Lower leg skin (tissue), 4 donors: Measurements from ENCODE around the gene ADAM19. TPM values are rescaled to one million over a fixed set of nuclear protein-coding genes. Genes with fewer than 3 reads are reported as not detected.
A peak's percentile ranks its signal among the peaks of the same experiment; 100 is the strongest.

Source experiments
- DNase-seq, 2 donors: peaks; one replicate each; pipeline ENCODE4 v3.0.0-alpha.2; 2019; ENCODE audit warnings: low spot score in 2 of 2
- H3K4me3 ChIP-seq: fragments of 200-600 bp; sonication (generic); 2 replicates; pipeline ENCODE4 v1.5.1; 2017; ENCODE audit warnings: mild to moderate bottlenecking, low read depth; ENCODE audit not compliant: poor library complexity, severe bottlenecking
- POLR2A ChIP-seq, 2 donors: fragments of 450-650 bp; IDR thresholded peaks; one replicate each; pipeline ENCODE4 v1.6.1; 2016 to 2017; ENCODE audit warnings: antibody characterized with exemption in 2 of 2, mild to moderate bottlenecking in 1 of 2, moderate library complexity in 1 of 2
- WGBS, 2 donors: methylation state at CpG; one replicate each; pipeline ENCODE4 v1.1.5; 2018; 5-methylcytosine and 5-hydroxymethylcytosine counted together
- intact Hi-C: fragments of 100-400 bp; cut with DNase I; formaldehyde crosslinking; loops from one replicate; pipeline ENCODE4 v1.15.0; 2023; ENCODE audit warnings: low total_unique reads
- total RNA-seq, 4 donors: library from RNA; depleted of rRNA; stranded (reverse); fragments of >200 nt; gene quantifications; one replicate each; pipeline ENCODE4 v1.1.0, GENCODE V29; 2016
- TF ChIP-seq, protein P1 (sequence below), 3 donors: fragments of 450-650 bp; IDR thresholded peaks; one replicate each; pipeline ENCODE4 v1.5.1; 2016; ENCODE audit warnings: antibody characterized with exemption in 3 of 3, mild to moderate bottlenecking in 3 of 3, moderate library complexity in 2 of 3

ADAM19 gene
- total RNA-seq, 4 donors from 2014 or later = 0.68 to 1.7 (median 1.0) TPM

DNA sequence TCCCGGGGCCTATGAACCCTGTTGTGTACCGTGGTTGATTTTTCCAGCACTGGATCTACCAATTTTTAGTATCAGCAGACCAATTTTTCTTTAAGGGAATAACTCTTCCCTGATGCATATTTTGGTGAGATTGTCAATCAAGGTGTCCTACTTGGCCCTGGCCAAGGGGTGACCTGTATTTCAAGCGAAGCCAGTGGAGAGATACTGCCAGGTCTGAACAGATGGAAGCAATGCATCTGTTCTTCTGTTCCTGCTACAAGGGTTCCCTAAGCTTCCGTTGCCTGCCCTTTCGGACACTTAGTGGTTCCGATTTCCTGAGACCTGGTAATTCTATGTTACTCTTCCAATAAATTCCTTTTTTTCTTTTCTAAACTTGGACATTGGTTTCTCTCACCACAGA lies 37.3 kb downstream of the ADAM19 start:
- DNase-seq = peak in 1 of 2 donors; percentile 32
- no peak overlapping the region for H3K4me3 ChIP-seq
- TF ChIP-seq POLR2A (IDR thresholded peaks at IDR 0.05) = no peak
- TF ChIP-seq, protein P1, sequence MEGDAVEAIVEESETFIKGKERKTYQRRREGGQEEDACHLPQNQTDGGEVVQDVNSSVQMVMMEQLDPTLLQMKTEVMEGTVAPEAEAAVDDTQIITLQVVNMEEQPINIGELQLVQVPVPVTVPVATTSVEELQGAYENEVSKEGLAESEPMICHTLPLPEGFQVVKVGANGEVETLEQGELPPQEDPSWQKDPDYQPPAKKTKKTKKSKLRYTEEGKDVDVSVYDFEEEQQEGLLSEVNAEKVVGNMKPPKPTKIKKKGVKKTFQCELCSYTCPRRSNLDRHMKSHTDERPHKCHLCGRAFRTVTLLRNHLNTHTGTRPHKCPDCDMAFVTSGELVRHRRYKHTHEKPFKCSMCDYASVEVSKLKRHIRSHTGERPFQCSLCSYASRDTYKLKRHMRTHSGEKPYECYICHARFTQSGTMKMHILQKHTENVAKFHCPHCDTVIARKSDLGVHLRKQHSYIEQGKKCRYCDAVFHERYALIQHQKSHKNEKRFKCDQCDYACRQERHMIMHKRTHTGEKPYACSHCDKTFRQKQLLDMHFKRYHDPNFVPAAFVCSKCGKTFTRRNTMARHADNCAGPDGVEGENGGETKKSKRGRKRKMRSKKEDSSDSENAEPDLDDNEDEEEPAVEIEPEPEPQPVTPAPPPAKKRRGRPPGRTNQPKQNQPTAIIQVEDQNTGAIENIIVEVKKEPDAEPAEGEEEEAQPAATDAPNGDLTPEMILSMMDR (IDR thresholded peaks at IDR 0.05) = no peak
- 88 to 92% methylated on average over 6 of the region's 6 CpGs for WGBS, 2 donors
- intact Hi-C loops = no loop called here

DNA sequence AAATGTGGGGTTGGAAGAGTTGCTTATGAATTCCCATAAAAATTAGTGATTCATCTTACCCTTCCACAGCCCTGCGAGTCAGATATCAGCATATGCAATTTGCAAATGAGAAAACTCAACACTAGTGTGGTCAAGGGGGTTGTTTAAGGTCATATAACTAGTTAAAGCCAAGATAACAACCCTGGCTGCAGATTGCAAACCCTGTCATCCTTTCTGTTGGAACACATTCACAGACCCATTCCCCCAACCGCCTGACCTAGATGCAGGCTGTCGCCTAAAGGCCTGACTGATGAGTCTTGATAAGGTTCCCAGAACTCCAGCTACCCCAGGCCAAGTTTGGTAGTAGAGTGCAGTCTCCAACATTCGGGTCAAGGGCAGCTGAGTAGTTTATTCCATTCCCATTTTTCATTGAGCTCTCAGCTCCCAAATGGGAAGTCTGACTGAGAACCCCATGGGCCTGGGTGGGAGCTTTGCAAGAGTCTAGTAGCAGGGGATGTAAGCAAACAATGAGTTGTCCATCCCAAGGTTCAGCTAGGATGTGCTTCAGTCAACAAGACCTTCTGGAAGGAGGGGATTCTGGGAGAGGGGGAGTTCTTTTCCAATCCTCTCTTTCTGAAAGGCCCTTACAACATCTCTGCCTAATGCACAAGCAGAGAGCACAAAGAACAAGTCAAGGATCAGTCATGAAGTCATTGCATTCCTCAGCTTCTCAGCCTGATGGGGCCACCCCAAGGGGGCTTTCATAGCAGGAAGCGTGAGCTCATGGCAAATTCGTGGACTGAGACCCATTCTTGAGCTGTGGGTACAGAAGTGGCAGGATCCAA lies 40.3 kb downstream of the ADAM19 start:
- TF ChIP-seq POLR2A (IDR thresholded peaks at IDR 0.05) = no peak
- TF ChIP-seq, protein P1 (IDR thresholded peaks at IDR 0.05) = no peak
- intact Hi-C loops = no loop called here
- no peak overlapping the region for H3K4me3 ChIP-seq
- DNase-seq = peak in 1 of 2 donors; percentile 34
- WGBS, 2 donors = 45 to 51% methylated on average over 6 of the region's 6 CpGs

- no peak overlapping the region for H3K4me3 ChIP-seq
- TF ChIP-seq, protein P1 (IDR thresholded peaks at IDR 0.05) = no peak
- no peak for TF ChIP-seq POLR2A (IDR thresholded peaks at IDR 0.05)
- 67 to 80% methylated on average over 7 of the region's 7 CpGs for WGBS, 2 donors
- intact Hi-C loops = no loop called here
- peak in 1 of 2 donors; percentile 74 for DNase-seq
Measured at GRCh38 chr5:157533011-157533481, 42.5 kb downstream of the ADAM19 start.

GRCh38 chr5:157532022-157532421 lies 43.6 kb downstream of the ADAM19 start:
- no peak overlapping the region for H3K4me3 ChIP-seq
- peak in 1 of 2 donors; percentile 40 for DNase-seq
- intact Hi-C loops = no loop called here
- TF ChIP-seq POLR2A (IDR thresholded peaks at IDR 0.05) = no peak
- TF ChIP-seq, protein P1 (IDR thresholded peaks at IDR 0.05) = no peak
- 89 to 93% methylated on average over 5 of the region's 5 CpGs for WGBS, 2 donors

DNA sequence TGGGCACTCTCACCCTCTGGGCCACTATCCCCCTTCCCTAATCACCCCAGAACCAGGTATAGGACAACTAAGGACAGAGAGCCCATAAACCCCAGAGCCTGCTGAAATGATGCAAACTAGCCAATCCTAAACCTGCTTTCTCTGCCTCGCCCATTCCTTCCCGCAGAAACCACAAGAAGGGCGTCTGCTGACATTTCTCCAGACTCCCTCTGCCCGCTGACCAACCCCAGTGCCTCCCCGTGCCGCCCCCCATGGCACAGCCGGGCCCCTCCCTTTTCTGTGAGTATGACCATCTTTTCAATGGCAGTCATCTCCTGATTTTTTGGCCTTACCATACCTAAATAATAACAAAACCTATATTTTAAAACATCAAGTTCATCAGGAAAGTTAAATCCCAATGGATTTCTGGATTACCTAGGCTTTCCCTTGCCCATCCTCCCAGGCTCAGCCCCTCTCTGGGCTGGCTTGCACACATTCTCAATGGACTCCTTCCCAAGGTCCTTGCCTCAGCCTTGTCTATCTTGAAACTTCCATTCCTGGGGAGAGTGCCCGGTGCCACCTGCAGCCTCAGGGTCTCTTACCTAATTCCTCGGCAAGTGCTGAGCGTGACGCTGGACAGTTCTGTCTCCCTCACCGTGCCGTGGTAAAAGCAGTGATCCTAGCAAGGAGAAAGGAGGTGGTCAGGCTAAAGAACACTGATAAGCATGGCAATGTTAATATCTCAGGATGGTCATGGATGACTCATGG lies 45.2 kb downstream of the ADAM19 start:
- 74 to 88% methylated on average over 13 of the region's 13 CpGs for WGBS, 2 donors
- no peak overlapping the region for H3K4me3 ChIP-seq
- peak in 1 of 2 donors; percentile 59 for DNase-seq
- TF ChIP-seq, protein P1 (IDR thresholded peaks at IDR 0.05) = no peak
- TF ChIP-seq POLR2A (IDR thresholded peaks at IDR 0.05) = no peak
- intact Hi-C loops = no loop called here
